ENCODE results near the gene PFDN1.

DNA sequence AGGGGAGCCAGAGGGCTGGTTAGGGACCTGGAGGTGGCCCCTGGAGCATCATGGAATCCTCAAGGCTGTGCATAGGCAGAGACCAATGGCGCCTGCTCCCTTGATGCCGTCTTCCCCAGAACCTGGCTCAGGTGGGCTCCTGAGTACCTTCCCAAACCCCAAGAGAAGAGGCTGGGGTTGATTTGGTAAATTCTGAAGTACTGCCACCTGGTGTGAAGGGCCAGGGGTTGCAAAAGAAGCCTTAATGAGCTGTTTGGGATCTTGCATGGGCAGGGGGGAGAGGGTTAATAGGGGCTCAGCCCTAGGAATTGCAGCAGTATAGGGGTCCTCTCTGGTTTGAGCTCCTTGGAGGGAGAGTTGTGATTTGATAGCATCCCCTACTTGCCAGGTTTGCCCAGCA is 75.9 kb downstream of the PFDN1 start:
- TF ChIP-seq, protein P1, sequence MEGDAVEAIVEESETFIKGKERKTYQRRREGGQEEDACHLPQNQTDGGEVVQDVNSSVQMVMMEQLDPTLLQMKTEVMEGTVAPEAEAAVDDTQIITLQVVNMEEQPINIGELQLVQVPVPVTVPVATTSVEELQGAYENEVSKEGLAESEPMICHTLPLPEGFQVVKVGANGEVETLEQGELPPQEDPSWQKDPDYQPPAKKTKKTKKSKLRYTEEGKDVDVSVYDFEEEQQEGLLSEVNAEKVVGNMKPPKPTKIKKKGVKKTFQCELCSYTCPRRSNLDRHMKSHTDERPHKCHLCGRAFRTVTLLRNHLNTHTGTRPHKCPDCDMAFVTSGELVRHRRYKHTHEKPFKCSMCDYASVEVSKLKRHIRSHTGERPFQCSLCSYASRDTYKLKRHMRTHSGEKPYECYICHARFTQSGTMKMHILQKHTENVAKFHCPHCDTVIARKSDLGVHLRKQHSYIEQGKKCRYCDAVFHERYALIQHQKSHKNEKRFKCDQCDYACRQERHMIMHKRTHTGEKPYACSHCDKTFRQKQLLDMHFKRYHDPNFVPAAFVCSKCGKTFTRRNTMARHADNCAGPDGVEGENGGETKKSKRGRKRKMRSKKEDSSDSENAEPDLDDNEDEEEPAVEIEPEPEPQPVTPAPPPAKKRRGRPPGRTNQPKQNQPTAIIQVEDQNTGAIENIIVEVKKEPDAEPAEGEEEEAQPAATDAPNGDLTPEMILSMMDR (IDR thresholded peaks at IDR 0.05; ENCODE audit: low read depth, low read length, missing input control): no peak
- TF ChIP-seq, protein P2, sequence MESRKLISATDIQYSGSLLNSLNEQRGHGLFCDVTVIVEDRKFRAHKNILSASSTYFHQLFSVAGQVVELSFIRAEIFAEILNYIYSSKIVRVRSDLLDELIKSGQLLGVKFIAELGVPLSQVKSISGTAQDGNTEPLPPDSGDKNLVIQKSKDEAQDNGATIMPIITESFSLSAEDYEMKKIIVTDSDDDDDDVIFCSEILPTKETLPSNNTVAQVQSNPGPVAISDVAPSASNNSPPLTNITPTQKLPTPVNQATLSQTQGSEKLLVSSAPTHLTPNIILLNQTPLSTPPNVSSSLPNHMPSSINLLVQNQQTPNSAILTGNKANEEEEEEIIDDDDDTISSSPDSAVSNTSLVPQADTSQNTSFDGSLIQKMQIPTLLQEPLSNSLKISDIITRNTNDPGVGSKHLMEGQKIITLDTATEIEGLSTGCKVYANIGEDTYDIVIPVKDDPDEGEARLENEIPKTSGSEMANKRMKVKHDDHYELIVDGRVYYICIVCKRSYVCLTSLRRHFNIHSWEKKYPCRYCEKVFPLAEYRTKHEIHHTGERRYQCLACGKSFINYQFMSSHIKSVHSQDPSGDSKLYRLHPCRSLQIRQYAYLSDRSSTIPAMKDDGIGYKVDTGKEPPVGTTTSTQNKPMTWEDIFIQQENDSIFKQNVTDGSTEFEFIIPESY (IDR thresholded peaks at IDR 0.05): no peak
- TF ChIP-seq GABPA (IDR thresholded peaks at IDR 0.05 in 1 of 2, conservative IDR thresholded peaks at IDR 0.05 in 1 of 2): no peak
- TF ChIP-seq JUND (IDR thresholded peaks at IDR 0.05): no peak
- no peak for TF ChIP-seq RAD21 (IDR thresholded peaks at IDR 0.05)
- TF ChIP-seq YY1 (IDR thresholded peaks at IDR 0.05): no peak
- no peak for TF ChIP-seq EGR1 (IDR thresholded peaks at IDR 0.05; ENCODE audit: low read depth in 2 of 2)
- no peak for TF ChIP-seq SP1 (IDR thresholded peaks at IDR 0.05)
- TF ChIP-seq, protein P3, sequence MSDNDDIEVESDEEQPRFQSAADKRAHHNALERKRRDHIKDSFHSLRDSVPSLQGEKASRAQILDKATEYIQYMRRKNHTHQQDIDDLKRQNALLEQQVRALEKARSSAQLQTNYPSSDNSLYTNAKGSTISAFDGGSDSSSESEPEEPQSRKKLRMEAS (IDR thresholded peaks at IDR 0.05): no peak
- no peak for TF ChIP-seq FOXA1 (IDR thresholded peaks at IDR 0.05)
- no peak for TF ChIP-seq TAF1 (conservative IDR thresholded peaks at IDR 0.05)
- TF ChIP-seq, protein P4, sequence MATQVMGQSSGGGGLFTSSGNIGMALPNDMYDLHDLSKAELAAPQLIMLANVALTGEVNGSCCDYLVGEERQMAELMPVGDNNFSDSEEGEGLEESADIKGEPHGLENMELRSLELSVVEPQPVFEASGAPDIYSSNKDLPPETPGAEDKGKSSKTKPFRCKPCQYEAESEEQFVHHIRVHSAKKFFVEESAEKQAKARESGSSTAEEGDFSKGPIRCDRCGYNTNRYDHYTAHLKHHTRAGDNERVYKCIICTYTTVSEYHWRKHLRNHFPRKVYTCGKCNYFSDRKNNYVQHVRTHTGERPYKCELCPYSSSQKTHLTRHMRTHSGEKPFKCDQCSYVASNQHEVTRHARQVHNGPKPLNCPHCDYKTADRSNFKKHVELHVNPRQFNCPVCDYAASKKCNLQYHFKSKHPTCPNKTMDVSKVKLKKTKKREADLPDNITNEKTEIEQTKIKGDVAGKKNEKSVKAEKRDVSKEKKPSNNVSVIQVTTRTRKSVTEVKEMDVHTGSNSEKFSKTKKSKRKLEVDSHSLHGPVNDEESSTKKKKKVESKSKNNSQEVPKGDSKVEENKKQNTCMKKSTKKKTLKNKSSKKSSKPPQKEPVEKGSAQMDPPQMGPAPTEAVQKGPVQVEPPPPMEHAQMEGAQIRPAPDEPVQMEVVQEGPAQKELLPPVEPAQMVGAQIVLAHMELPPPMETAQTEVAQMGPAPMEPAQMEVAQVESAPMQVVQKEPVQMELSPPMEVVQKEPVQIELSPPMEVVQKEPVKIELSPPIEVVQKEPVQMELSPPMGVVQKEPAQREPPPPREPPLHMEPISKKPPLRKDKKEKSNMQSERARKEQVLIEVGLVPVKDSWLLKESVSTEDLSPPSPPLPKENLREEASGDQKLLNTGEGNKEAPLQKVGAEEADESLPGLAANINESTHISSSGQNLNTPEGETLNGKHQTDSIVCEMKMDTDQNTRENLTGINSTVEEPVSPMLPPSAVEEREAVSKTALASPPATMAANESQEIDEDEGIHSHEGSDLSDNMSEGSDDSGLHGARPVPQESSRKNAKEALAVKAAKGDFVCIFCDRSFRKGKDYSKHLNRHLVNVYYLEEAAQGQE (IDR thresholded peaks at IDR 0.05): no peak
- TF ChIP-seq FOXA2 (IDR thresholded peaks at IDR 0.05): no peak
